GM21825 (cell line): Measurements from ENCODE around the gene CELF4.

Source experiments
- ATAC-seq: cut with Tn5 transposase; IDR thresholded peaks from one replicate; pipeline ENCODE4 v1.9.1; 2021; ENCODE audit warnings: mild to moderate bottlenecking, moderate library complexity; ENCODE audit not compliant: unreplicated experiment

The CELF4 gene

GRCh38 chr18:37548679-37549289, 16.8 kb downstream of the CELF4 start:
- ATAC-seq = no peak

DNA sequence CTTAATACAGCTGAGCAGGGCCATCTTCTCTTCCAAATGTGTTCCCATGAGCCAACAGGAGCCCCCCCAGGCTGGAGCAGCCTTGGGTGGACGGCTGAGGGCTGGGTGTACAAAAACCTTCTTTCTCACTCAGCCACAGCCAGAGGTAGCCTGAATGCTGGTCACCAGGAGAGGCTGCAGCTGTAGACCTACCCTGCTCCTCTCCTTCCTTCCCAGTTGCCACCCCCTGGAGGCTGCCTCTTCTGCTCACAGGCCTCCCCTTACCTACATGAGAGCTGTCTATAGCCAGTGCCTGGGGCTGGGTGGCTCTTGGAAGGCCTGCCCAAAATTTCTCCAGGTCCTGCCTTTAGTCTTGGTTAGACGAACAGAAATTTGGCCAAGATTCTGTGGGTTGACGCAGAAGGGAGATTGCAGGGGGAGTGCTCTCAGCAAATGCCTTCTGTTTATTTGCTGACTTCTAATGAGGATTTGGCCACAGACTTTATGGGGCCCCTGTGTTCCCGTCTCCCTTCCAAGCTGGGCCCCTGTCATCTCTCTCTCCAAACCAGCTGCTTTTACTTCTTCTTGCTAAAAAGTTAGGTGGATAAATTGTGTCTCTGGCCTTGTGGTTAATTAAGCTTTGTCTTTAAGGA, 18.3 kb downstream of the CELF4 start:
- no peak for ATAC-seq

- no peak for ATAC-seq
Measured at GRCh38 chr18:37546651-37547050, 18.9 kb downstream of the CELF4 start.

- no peak for ATAC-seq
Measured at GRCh38 chr18:37546272-37546537, 19.4 kb downstream of the CELF4 start.

DNA sequence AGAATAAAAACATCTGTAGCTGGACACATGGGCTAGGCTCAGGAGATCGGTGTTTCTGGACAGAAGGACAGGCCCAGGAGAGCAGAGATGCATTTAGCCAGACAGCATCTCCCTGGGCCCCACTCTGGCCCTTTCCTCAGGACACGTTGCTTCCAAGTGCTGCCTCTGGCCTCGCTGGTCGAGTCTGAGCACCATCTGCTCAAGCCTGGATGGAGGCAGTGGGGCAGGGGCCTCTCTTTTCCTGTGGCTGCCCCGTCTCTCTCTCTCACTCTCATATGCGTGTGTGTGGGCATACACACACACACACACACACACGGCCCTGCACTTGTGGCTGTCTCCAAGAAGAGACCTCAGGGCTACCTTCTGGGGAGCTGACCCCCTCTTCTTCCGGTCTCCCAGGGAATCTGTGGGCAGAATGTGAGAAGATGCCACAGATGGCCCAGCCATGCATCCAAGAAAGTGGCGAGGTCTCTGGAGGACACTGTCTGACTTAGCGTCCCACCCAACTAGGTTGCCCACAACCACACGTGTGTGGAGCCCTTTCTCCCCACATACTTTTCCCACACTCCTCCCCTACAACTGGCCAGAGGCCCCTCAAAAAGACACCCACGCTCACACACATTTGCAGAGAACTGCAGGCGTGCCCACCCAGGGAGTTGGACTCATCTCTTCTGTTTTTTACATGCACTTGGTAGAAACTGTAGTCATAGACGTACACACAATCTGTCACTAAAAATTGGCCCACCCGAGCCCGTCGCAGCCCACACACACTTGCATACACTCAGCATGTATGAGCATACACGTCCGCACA, 19.9 kb downstream of the CELF4 start:
- ATAC-seq = no peak

DNA sequence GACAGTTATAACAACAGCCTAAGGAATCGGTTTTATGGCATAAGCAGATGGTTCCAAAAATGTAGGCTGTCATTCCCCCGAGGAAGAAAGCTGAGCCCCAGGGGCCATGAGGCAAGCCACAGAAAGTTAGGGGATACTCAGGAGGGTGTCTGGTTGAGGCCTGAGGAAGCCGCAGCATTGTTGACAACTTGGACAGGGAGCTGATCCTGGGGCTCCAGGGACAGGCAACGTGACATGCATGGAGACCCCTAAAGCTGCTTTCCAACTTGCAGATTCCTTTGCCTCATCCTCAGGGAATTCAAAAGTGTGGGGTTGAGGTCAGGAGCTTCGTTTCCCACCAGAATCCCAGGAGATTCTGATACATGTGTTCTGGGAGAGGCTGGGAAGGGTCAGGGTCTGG, 20.9 kb downstream of the CELF4 start:
- ATAC-seq = no peak

DNA sequence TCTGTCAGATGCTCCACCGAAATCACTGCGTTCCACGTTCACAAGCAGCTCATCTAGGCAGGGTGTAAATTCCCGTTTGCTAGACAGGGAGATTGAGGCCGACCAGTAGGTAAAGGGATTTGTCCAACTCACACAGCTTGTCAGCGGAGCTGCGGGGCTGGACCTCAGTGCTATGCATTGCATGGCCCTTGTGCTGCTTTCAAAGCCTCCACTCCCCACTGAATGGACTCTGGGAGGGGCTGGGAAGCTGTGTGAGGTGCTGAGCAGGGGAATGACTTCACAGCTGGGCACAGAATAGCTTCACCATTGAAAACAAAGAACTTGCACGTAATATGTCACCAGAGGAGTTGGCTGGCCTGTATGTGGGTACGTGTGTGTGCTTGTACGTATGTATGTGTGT, 21.4 kb downstream of the CELF4 start:
- ATAC-seq = no peak

DNA sequence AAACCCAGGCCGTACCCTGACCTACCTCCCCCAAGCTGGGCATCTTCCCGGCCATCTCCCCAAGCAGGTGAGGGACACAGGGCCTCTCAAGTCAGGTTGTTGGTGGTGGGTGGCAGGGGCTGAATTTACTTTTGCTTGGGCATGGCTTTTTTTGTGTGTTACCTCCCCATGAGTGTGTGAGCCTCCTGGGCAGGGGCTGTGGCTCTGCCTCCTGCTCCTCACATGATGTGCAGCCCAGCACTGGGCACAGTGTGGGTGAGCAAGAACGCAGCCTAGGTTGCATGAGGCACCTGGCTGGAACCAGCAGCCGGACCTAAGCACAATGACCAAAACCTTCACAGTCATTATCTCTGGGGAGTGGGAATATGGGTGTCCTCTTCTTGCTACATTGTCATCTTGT, 22.3 kb downstream of the CELF4 start:
- no peak for ATAC-seq

DNA sequence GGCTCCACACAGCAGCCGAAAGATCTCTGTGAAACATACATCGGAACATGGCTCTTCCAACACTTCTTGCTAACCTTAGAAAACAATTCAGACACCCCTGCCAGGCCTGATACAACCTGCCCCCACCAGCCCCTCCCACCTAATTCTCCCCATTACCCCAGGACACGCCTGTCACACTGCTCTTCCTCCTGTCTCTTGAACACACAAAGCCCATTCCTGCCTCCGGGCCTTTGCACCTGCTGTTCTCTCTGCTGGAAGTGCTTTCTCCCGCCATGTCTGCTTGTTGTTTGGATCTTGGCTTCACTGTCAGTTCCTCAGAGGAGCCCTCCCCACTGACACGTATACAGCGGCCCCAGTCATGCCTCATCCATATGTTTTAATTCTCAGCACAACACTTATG, 24.1 kb downstream of the CELF4 start:
- ATAC-seq = no peak

DNA sequence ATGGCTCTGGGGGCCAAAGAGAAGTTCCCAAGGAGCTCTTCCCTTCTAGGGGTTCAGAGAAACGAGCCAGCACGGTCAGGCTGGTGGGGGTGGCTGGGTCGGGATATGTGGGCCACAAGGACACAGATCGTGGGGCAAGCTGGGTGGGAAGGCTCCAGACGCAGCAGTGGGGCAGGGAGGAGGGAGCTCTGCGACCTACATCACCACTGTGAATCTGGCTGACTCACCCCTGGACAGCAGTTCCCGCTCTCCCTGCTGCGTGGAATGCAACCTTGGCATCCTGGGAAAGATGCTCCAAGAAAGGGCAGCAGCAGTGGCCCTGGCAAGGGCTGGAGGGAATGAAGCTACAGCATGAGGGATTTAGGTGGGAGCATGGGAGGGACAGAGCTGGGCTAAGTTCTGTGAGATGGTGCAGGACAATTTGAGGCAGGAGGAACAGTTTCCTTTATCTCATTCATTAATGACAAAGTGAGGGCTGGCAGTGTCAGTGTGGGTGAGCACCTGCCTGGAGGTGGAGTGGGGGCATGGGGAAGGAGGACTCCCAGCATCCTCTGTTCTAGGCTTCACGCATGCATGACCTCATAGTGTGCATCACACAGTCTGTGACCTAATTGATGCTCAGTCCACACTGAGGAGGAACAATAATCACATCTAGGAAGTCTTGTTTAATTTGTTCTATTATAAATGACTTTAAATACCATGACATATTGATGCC, 25.0 kb downstream of the CELF4 start:
- ATAC-seq = no peak

DNA sequence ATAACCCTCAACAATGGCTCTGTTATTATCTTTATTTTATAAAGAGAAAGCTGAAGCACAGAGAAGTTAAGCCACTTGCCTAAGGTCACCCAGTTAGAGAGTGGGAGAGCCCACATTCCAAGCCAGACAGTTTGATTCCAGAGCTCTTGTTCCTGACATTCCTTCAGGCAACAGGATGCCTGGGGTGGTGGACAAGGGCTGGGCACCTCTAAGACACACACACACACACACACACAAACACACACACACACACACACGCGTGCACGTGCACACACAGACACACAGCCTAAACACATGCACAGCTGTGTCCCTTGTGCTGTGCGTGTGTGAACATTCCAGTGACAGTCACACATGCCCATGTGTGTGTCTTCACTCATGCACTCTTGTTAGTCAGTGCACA, 26.4 kb downstream of the CELF4 start:
- ATAC-seq = no peak

- no peak for ATAC-seq
Measured at GRCh38 chr18:37538526-37539205, 26.9 kb downstream of the CELF4 start.

DNA sequence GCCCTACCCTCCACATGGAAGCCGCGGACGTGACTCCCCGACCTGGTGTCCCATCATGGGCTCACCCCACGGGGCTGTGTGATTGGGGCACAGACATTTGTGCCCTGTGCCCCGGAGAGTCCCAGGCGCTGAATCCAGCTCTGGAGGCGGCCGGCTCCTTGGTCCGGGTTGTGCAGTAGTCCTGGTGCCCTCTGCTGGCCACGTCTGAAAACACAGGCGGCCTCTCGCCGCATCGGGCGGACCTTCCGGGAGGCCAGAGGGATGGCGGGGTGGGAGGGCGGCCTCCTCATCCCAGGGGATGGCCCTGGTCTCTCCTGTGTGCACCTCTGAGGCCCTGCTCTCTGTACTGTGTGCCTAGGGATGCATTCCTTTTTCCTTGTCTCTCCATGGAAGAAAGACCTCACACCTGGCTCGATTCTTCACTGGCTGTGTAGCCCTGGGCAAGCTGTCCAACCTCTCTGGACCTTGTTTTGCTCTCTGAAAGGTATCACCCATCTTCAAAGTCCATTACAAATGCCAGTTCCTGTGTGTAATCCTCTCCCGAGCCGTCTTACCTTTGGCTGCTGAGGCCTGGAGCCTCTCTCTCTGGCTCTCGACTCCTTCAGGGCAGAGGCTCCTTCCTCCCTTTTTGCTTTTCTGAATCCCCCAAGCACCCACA, 27.6 kb downstream of the CELF4 start:
- no peak for ATAC-seq

- no peak for ATAC-seq
Measured at GRCh38 chr18:37536656-37537055, 28.9 kb downstream of the CELF4 start.

- no peak for ATAC-seq
Measured at GRCh38 chr18:37535968-37536367, 29.6 kb downstream of the CELF4 start.

- ATAC-seq = no peak
Measured at GRCh38 chr18:37534627-37535026, 31.0 kb downstream of the CELF4 start.

DNA sequence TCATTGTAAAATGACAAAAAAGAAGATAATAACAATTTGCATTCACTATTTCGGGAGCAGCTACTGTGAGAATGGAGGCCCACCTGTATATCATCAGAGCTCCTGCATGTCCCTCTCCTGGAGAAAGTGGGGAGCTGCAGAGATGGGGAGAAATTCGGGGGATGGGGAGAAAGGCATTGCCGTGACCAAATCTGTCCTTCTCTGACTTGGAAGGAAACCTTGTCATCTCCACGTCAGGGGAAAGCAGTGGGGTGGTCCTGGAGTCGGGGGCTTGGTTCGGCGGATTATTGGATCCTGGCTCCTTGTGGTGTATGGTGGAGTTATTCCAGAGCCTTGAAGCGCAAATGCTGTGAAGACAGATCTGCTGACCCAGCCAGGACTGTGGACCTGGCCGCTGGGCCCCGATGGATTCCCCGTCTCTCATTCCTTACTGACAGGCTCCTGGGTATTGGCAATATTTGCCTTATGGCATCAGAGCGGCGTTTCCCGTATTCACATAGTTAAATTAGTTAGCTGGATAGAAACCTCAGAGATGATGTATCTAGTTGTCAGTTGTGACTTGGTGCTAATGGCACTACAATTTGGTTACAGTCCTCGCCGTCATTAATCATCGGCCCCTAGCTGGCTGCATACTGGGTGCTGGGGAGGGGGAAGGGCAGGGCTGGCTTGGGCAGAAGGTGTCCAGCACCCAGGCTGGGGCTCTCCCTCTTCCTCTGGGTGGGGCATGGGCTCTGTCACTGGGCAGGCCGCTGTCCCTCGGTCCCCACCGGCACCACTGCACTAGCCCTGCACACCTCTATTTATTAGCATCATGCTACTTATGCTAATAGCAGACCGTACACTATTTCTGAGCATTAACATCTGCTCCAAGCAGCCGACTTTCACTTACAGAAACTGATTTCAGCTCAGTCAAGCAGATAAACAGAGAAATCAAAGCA, 31.7 kb downstream of the CELF4 start:
- ATAC-seq = no peak

DNA sequence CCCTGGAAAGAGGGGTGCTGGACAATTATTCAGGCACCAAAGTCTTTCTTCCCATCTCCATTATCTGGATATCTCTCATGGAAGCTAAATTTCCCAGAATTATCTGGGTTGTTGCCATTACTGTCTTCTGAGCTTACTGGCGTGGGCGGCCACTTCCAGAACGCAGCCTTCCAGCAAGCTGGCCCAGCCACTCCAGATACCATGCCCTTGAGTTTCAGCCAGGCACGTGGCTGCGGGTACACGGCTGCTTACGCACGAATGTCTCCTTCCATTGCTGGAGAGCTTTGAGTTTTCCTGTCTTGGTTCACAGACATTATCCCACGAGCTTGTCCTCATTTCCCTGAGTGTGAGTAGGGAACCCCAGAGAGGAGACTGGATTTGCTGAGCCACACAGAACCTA, 32.7 kb downstream of the CELF4 start:
- no peak for ATAC-seq

DNA sequence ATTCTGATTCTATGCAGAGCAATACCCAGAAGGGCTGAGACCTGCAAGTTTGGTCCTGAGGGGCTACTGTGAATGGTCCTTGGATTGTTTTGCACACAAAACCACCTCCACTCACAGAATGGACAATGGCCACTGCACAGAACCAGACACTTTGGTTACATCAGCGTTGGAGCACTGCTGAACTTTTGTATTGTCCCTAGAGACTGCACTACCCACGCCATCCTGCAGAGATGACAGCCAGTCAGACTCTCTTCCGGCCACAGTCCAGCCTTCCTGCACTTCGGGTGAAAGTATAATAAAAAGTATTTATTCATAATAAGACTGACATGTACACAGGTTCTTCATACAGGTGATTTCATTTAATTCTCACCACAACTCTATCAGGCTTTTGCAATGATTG, 35.7 kb downstream of the CELF4 start:
- ATAC-seq = no peak

GRCh38 chr18:37529296-37529695, 36.3 kb downstream of the CELF4 start:
- ATAC-seq = no peak
